ENCODE measurements around the gene ARHGEF7.

The ARHGEF7 gene

DNA sequence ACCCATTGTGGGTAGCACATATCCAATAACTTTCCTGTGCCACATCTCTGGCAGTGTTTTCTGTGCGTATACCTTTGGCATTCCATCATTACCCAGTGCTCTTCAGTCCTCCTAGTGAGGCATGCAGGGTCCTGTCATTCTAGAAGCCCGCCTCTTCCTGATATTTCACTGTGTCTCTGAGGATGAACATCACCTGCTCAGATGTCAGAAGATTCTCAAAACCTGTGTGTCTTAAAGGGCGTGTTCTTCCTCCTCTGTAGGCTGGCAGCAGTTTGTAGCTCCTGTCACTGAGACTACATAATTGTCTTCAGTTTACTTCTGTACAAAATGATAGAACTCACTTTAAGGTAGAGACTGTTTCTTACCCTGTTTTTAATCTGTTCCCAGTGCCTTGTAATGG, 148.5 kb downstream of the ARHGEF7 start:
- H3K36me3 ChIP-seq (ENCODE audit: insufficient read depth, low read length): peaks cover 83% of the 10 kb centered on the region
- H3K27me3 ChIP-seq (ENCODE audit: insufficient read depth, low read length, poor library complexity, severe bottlenecking): no peaks in the 10 kb centered on the region
- no peaks in the 10 kb centered on the region for H3K9me2 ChIP-seq (replicated peaks; ENCODE audit: low read depth, low read length)
- H3F3A ChIP-seq (ENCODE audit: low read depth): no peaks in the 10 kb centered on the region
- H3K9ac ChIP-seq (ENCODE audit: low read depth, low read length, poor library complexity, severe bottlenecking): no peak overlapping the region
- no peak for TF ChIP-seq EZH2phosphoT487 (IDR thresholded peaks at IDR 0.05; ENCODE audit: borderline replicate concordance)
- TF ChIP-seq, protein P1, sequence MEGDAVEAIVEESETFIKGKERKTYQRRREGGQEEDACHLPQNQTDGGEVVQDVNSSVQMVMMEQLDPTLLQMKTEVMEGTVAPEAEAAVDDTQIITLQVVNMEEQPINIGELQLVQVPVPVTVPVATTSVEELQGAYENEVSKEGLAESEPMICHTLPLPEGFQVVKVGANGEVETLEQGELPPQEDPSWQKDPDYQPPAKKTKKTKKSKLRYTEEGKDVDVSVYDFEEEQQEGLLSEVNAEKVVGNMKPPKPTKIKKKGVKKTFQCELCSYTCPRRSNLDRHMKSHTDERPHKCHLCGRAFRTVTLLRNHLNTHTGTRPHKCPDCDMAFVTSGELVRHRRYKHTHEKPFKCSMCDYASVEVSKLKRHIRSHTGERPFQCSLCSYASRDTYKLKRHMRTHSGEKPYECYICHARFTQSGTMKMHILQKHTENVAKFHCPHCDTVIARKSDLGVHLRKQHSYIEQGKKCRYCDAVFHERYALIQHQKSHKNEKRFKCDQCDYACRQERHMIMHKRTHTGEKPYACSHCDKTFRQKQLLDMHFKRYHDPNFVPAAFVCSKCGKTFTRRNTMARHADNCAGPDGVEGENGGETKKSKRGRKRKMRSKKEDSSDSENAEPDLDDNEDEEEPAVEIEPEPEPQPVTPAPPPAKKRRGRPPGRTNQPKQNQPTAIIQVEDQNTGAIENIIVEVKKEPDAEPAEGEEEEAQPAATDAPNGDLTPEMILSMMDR (conservative IDR thresholded peaks at IDR 0.05; ENCODE audit: low read length): no peak
- no peak overlapping the region for H2AFZ ChIP-seq (ENCODE audit: low read length)
- no peak overlapping the region for H3K4me3 ChIP-seq (ENCODE audit: low read length, poor library complexity, severe bottlenecking)
- no peaks in the 10 kb centered on the region for H3K4me1 ChIP-seq (ENCODE audit: insufficient read depth, low read length, poor library complexity, severe bottlenecking)
- peaks cover 18% of the 10 kb centered on the region for H3K79me2 ChIP-seq (ENCODE audit: insufficient read depth, low read length)
- no peak overlapping the region for H3K4me2 ChIP-seq (ENCODE audit: low read depth, low read length, poor library complexity, severe bottlenecking)
- H3K9me3 ChIP-seq (ENCODE audit: insufficient read depth, low read depth, low read length): peaks cover 10% of the 10 kb centered on the region
- H4K20me1 ChIP-seq (ENCODE audit: insufficient read depth, low read length, poor library complexity, severe bottlenecking): peaks cover 11% of the 10 kb centered on the region

DNA sequence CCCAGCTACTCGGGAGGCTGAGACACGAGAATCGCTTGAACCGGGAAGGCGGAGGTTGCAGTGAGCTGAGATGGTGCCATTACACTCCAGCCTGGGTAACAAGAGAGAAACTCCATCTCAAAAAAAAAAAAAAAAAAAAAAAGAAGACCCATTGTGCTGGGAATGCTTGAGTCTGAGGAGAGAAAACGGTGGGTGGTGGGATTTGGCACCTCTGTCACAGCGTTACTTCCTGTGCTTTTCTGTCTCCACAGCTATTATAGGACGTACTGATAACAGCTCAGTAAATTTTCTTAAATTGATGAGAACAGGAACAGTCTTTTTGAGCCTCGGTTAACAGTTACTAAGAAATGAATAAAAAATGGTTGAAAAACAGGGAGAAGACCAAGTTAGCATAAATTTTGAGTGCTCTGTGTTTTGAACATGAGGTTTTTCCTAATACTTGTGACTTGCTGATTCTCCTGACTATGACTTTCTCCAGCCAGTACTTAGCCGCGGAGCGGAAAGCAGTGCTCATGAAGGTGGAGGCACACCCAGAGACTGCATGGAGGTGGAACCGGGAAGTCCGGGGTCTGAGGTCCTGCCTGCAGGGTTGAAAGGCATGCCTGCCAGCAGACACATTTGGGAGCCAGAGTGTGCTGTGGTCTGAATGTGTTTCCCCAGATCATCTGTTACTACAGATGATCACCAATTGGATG, 150.0 kb downstream of the ARHGEF7 start:
- Histone ChIP-seq H2AFZ (ENCODE audit: low read length) (no peak overlapping the region), H3K4me3 (ENCODE audit: low read length, poor library complexity, severe bottlenecking) (no peak overlapping the region), H3K9me2 (replicated peaks; ENCODE audit: low read depth, low read length) (no peaks in the 10 kb centered on the region), H3K4me2 (ENCODE audit: low read depth, low read length, poor library complexity, severe bottlenecking) (no peak overlapping the region), H3F3A (ENCODE audit: low read depth) (no peaks in the 10 kb centered on the region), H3K9me3 (ENCODE audit: insufficient read depth, low read depth, low read length) (peaks cover under 1% of the 10 kb centered on the region; the same call in 1 of the 2 replicates), H3K27me3 (ENCODE audit: insufficient read depth, low read length, poor library complexity, severe bottlenecking) (no peaks in the 10 kb centered on the region), H3K36me3 (ENCODE audit: insufficient read depth, low read length) (peaks cover 83% of the 10 kb centered on the region), H3K9ac (ENCODE audit: low read depth, low read length, poor library complexity, severe bottlenecking) (no peak overlapping the region), H3K79me2 (ENCODE audit: insufficient read depth, low read length) (peaks cover 18% of the 10 kb centered on the region), H4K20me1 (ENCODE audit: insufficient read depth, low read length, poor library complexity, severe bottlenecking) (peaks cover 11% of the 10 kb centered on the region), H3K4me1 (ENCODE audit: insufficient read depth, low read length, poor library complexity, severe bottlenecking) (no peaks in the 10 kb centered on the region)
- TF ChIP-seq EZH2phosphoT487 (IDR thresholded peaks at IDR 0.05; ENCODE audit: borderline replicate concordance): no peak
- TF ChIP-seq, protein P1 (conservative IDR thresholded peaks at IDR 0.05; ENCODE audit: low read length): no peak

DNA sequence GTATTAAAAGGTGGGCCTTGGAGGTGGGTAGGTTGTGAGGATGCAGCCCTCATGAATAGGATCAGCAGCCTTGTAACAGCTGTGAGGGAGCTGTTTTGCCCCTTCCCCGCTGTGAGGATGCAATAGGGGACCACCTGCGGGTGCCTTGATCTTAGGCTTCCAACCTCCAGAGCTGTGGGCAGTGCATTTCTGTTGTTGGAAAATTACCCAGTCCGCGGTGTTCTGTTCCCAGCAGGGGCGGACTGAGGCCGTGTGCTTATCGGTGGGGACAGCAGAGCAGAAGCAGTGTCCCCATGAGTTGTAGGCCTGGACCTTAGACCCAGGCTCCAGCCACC, 150.6 kb downstream of the ARHGEF7 start:
- Histone ChIP-seq H3K4me1 (ENCODE audit: insufficient read depth, low read length, poor library complexity, severe bottlenecking) (no peaks in the 10 kb centered on the region), H2AFZ (ENCODE audit: low read length) (no peak overlapping the region), H4K20me1 (ENCODE audit: insufficient read depth, low read length, poor library complexity, severe bottlenecking) (peaks cover 11% of the 10 kb centered on the region), H3K36me3 (ENCODE audit: insufficient read depth, low read length) (peaks cover 83% of the 10 kb centered on the region; the same call in 1 of the 2 replicates), H3K79me2 (ENCODE audit: insufficient read depth, low read length) (peaks cover 18% of the 10 kb centered on the region), H3K9ac (ENCODE audit: low read depth, low read length, poor library complexity, severe bottlenecking) (no peak overlapping the region), H3K27me3 (ENCODE audit: insufficient read depth, low read length, poor library complexity, severe bottlenecking) (no peaks in the 10 kb centered on the region), H3F3A (ENCODE audit: low read depth) (no peaks in the 10 kb centered on the region), H3K9me3 (ENCODE audit: insufficient read depth, low read depth, low read length) (no peaks in the 10 kb centered on the region), H3K4me2 (ENCODE audit: low read depth, low read length, poor library complexity, severe bottlenecking) (no peak overlapping the region), H3K4me3 (ENCODE audit: low read length, poor library complexity, severe bottlenecking) (no peak overlapping the region), H3K9me2 (replicated peaks; ENCODE audit: low read depth, low read length) (no peaks in the 10 kb centered on the region)
- TF ChIP-seq, protein P1 (conservative IDR thresholded peaks at IDR 0.05; ENCODE audit: low read length): no peak
- no peak for TF ChIP-seq EZH2phosphoT487 (IDR thresholded peaks at IDR 0.05; ENCODE audit: borderline replicate concordance)
